Upper lobe of left lung (tissue), 4 donors: ENCODE results near the gene ALPK1.

Experiments
- CTCF ChIP-seq, 6 experiments: fragments of 450-650 bp in 4 of 6; fragments of 200-600 bp in 2 of 6; sonication (generic) in 2 of 6; IDR thresholded peaks; one replicate each; pipeline ENCODE4 v1.5.1; 2016 to 2019; ENCODE audit warnings: antibody characterized with exemption in 6 of 6
- EP300 ChIP-seq, 4 donors: sonication (generic); formaldehyde crosslinking; IDR thresholded peaks; one replicate each; pipeline ENCODE4 v1.5.1; 2017; ENCODE audit warnings: antibody characterized with exemption in 4 of 4, control low read depth in 2 of 4
- POLR2A ChIP-seq, 4 donors: fragments of 450-650 bp; IDR thresholded peaks; one replicate each; pipeline ENCODE4 v1.5.1; 2016 to 2017; ENCODE audit warnings: antibody characterized with exemption in 4 of 4, mild to moderate bottlenecking in 2 of 4
- POLR2AphosphoS5 ChIP-seq, 2 donors: sonication (generic); formaldehyde crosslinking; IDR thresholded peaks; one replicate each; pipeline ENCODE4 v1.5.1; 2017; ENCODE audit warnings: antibody characterized with exemption in 2 of 2

- TF ChIP-seq CTCF (IDR thresholded peaks at IDR 0.05): no peak
- TF ChIP-seq POLR2A (IDR thresholded peaks at IDR 0.05): no peak
- TF ChIP-seq POLR2AphosphoS5 (IDR thresholded peaks at IDR 0.05): no peak
- no peak for TF ChIP-seq EP300 (IDR thresholded peaks at IDR 0.05)
Measured at GRCh38 chr4:112277705-112278448, 19.3 kb upstream of the ALPK1 start.
